ENCODE results near the gene NR2C2. TPM values are rescaled to one million over a fixed set of nuclear protein-coding genes. Genes with fewer than 3 reads are reported as not detected.

The NR2C2 gene
- total RNA-seq, 2 donors from 2014 or later = 22.3 to 29.2 TPM

- no peaks in the 10 kb centered on the region for H3K9me3 ChIP-seq
- H3K36me3 ChIP-seq = no peaks in the 10 kb centered on the region
- peaks cover 0 to 19% of the 10 kb centered on the region in 2 donors for H3K4me1 ChIP-seq
- H3K27ac ChIP-seq = peak within 1 kb of the TSS; percentile 85 to 86
- DNase-seq (ENCODE audit: low spot score) = peak; percentile 91
- TF ChIP-seq, protein P1, sequence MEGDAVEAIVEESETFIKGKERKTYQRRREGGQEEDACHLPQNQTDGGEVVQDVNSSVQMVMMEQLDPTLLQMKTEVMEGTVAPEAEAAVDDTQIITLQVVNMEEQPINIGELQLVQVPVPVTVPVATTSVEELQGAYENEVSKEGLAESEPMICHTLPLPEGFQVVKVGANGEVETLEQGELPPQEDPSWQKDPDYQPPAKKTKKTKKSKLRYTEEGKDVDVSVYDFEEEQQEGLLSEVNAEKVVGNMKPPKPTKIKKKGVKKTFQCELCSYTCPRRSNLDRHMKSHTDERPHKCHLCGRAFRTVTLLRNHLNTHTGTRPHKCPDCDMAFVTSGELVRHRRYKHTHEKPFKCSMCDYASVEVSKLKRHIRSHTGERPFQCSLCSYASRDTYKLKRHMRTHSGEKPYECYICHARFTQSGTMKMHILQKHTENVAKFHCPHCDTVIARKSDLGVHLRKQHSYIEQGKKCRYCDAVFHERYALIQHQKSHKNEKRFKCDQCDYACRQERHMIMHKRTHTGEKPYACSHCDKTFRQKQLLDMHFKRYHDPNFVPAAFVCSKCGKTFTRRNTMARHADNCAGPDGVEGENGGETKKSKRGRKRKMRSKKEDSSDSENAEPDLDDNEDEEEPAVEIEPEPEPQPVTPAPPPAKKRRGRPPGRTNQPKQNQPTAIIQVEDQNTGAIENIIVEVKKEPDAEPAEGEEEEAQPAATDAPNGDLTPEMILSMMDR (IDR thresholded peaks at IDR 0.05) = peak in 1 of 2 donors; percentile 9
- no peaks in the 10 kb centered on the region for H3K27me3 ChIP-seq
- H3K4me3 ChIP-seq = peak within 1 kb of the TSS; percentile 82
Observed at GRCh38 chr3:15064835-15065549, 117.6 kb downstream of the NR2C2 start, which contains the start of gene MRPS25. Gene MRPS25, minus strand, starts transcription at chr3:15065315. Its CDS starts 121 bp downstream, at chr3:15065194.

GRCh38 chr3:15065550-15066007, 118.2 kb downstream of the NR2C2 start:
- TF ChIP-seq, protein P1 (IDR thresholded peaks at IDR 0.05) = no peak
- no peak for DNase-seq (ENCODE audit: low spot score)
- Histone ChIP-seq H3K4me1 (peaks cover 0 to 19% of the 10 kb centered on the region in 2 donors), H3K27me3 (no peaks in the 10 kb centered on the region), H3K27ac (peak overlapping the region; percentile 85 to 86), H3K36me3 (no peaks in the 10 kb centered on the region), H3K9me3 (no peaks in the 10 kb centered on the region), H3K4me3 (peak overlapping the region; percentile 82)

DNA sequence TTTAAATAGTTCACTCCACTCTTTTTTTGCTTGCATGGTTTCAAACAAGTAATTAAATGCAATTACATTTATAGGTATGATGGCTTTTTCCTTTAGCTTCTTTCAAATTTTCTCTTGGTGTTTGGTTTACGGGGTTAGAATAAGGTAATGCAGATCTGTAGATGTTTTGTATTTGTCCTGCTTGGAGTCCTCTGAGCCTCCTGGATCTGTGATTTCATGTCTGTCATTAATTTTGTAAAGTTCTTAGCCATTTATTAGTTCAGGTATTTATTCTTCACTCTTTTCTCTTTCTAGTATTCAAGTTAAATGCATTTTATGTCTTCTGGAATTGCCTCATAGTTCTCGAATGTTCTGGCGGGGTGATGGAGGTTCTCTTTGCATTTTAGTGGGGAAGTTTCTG, 119.1 kb downstream of the NR2C2 start:
- H3K36me3 ChIP-seq = peaks cover 4% of the 10 kb centered on the region
- no peak for DNase-seq (ENCODE audit: low spot score)
- H3K9me3 ChIP-seq = no peaks in the 10 kb centered on the region
- H3K4me1 ChIP-seq = peaks cover 0 to 19% of the 10 kb centered on the region in 2 donors
- H3K4me3 ChIP-seq = no peak overlapping the region
- TF ChIP-seq, protein P1 (IDR thresholded peaks at IDR 0.05) = no peak
- H3K27me3 ChIP-seq = no peaks in the 10 kb centered on the region
- no peak overlapping the region for H3K27ac ChIP-seq

GRCh38 chr3:15069441-15069840, 122.1 kb downstream of the NR2C2 start:
- peaks cover 0 to 4% of the 10 kb centered on the region in 2 donors for H3K4me1 ChIP-seq
- H3K27me3 ChIP-seq = no peaks in the 10 kb centered on the region
- peaks cover 34% of the 10 kb centered on the region for H3K36me3 ChIP-seq
- no peak for DNase-seq (ENCODE audit: low spot score)
- H3K9me3 ChIP-seq = no peaks in the 10 kb centered on the region
- H3K4me3 ChIP-seq = no peak overlapping the region
- TF ChIP-seq, protein P1 (IDR thresholded peaks at IDR 0.05) = no peak
- H3K27ac ChIP-seq = no peak overlapping the region

- TF ChIP-seq, protein P1 (IDR thresholded peaks at IDR 0.05) = no peak
- H3K4me3 ChIP-seq = no peak overlapping the region
- peaks cover 56% of the 10 kb centered on the region for H3K36me3 ChIP-seq
- H3K4me1 ChIP-seq = no peaks in the 10 kb centered on the region
- H3K27ac ChIP-seq = no peak overlapping the region
- H3K9me3 ChIP-seq = no peaks in the 10 kb centered on the region
- no peaks in the 10 kb centered on the region for H3K27me3 ChIP-seq
- no peak for DNase-seq (ENCODE audit: low spot score)
Observed at GRCh38 chr3:15071699-15072098, 124.3 kb downstream of the NR2C2 start.
